ENCODE data around the gene HAPLN2. TPM values are rescaled to one million over a fixed set of nuclear protein-coding genes. Genes with fewer than 3 reads are reported as not detected.

The HAPLN2 gene
- total and polyA plus RNA-seq, 2 of the 8 experiments (the other 6 are each of a cell fraction or from before 2014, with no cell fraction given), result 0.19 to 0.51 TPM

DNA sequence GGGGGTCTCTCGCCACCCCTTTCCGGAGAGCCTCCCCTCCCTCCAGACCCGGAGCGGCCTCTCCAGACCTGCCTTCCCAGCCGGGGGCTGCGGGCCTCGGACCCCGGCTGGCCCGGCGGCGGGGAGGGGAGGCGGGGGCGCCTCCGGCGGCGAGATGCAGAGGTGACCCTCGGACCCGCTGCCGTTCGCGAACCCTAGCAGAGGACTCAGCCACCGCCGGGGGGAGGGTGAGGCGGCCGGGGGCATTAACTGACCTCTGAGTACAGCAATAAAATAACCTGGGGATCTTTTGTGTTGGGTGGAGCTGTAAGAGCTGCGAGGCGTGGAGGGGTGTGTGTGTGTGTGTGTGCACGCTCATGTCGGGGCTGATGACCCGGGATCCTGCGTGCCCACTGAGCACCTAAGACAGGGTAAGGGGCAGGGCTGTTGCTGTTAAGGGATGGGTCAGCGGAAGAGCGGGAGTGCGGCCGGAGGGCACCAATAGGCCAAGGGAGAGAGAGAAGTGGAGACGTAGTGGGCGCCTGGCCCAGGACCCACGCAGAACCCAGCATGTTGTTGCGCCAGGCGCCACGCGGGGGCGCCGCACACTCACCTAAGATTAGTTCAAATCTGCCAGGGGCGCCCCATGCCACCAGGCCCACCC, 6.3 kb downstream of the HAPLN2 start (continued):
- TF ChIP-seq TAF1 (IDR thresholded peaks at IDR 0.05; ENCODE audit: low read depth, low read length), result no peak

Data from H1 (cell line).